Stimulated activated CD8-positive, alpha-beta memory T cell treated with anti-CD3 and anti-CD28 coated beads, Interleukin-7, amount 100 ng/mL, for 24 hours (primary cell): ENCODE results near the gene INSRR.

Experiments
- DNase-seq: peaks from one replicate; pipeline ENCODE4 v3.0.0-alpha.2; 2020; ENCODE audit warnings: low read depth

Gene INSRR

DNA sequence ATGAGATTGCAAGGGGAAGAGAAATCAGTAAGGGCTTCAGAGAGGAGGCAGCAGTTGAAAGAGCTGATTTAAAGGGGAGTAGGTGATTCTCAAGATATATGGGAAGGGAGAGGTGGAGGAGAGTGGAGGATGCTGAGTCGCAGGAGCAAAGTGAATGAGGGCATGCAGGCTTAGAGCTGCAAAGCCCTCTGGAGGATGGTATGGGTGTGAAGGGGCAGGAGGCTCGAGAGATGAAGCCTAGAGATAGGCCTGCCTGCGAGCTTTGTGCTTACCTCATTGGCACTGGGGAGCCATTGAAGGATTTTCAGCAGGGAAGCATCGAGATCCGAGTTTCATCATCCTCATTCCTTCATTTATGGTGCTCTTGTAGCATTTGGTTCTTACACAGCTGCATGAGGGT, 26.5 kb downstream of the INSRR start:
- DNase-seq: no peak

DNA sequence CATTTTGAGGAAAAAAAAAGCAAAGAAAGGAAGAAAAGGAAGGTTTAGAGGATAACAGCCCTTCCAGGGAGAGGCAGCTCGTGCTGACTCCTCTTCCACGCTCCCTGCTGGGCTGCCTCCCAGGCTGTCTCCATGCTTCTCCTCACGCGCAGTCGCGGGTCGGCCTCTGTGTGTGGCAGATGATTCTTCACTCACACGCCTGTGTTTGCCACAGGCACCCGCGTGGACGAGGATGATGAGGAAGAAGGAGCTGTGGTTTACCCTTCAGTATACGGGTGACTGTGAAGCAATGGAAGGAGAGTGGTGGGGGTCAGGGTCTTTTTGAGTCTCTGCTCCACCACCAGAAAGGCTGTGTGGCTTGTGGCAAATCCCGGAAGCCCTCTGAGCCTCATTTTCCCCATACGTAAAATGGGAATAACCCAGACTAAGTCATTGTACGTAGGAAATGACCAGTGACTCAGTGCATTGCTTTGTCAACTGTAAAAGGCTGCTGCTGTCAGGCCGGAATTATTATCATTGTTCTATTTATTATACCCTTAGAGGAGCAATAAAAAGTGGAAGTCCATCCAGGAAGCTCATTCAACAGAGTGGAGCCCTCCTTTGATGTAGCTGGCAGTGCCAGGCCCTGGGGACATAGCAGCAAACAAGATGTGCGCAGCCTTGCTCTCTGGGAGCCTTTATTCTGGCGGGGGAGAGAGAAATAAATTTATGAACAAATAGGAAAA, 30.4 kb downstream of the INSRR start:
- no peak for DNase-seq

DNA sequence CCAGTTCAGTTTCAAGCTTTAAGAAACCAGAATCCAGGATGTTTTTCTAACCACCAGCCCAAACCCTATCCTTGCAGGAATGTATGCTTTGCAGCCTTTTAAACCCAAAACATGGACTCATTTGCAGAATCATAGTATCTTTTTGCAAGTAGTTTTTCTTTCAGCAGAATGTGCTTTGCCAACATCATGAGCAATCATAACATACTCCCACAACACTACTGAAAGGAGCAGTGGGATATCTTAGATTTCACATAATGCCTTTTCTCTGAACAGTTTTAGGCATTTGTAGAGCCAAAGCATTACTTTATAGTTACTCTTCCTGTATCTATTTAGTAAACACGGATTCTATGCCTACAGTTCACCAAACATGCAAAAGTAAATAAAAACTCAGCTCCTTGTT, 32.3 kb downstream of the INSRR start:
- DNase-seq: no peak

DNA sequence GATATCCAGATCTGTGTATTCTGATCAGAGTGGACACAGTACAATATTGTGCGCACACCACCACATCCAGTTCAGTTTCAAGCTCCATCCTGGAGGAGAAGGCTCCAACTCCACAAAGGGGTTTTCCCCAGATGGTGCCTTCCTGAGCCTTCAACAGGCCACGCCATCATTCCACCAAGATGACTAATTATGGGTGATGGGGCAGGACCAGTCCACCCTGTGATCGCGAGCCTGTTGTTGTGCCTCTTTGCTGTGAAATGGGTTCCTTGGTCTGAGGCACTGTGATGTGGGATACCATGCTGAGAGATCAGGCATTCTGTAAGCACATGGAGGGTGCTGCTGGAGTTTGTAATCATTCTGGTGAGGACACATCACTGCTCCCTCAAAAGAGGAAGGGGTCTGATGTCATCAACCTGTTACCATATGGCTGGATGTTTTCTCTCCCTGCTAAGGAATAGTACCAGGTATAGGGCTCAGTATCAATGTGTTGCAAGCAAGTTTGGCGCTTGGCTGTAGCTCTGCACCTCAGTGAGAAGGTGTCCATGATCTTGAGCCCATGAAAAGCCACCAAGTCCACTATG, 35.6 kb downstream of the INSRR start:
- no peak for DNase-seq

DNA sequence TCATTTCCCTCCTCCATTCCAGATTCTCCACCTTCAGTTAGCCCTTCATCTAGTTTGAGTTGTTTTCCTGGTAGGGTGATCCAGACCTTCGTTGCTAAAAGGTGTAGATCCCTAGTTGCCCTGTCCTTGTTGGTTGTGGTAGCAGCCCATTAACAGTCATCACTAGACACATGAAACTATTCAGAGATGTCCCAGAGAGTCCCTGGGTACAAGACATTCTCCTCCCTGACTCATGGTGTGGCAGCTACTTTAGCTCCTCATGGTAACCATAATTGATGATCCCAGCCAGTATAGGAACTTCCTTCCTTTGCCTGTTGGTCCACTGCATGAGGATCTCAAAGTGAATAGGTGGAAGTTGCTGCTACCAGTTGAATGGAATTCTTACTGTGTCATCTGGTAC, 36.2 kb downstream of the INSRR start:
- no peak for DNase-seq

DNA sequence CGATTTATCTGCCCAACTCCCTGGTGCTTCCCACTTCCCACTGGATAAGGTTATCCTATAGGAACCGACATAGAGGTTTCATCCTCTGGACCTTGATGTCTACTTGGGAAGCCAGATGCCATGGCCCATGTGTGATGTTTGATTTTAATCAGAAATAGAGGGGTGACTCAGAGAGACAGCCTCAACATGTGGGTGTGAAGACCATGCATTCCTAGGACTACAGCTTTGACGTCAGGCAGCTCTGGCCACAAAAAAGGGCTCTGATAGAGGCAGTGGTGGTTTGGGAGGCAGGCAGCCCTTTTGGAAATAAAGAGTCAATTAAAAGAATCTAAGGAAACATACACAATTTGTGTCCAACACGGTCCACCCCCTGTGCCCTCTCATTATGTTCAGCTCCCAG, 37.1 kb downstream of the INSRR start:
- DNase-seq: no peak

DNA sequence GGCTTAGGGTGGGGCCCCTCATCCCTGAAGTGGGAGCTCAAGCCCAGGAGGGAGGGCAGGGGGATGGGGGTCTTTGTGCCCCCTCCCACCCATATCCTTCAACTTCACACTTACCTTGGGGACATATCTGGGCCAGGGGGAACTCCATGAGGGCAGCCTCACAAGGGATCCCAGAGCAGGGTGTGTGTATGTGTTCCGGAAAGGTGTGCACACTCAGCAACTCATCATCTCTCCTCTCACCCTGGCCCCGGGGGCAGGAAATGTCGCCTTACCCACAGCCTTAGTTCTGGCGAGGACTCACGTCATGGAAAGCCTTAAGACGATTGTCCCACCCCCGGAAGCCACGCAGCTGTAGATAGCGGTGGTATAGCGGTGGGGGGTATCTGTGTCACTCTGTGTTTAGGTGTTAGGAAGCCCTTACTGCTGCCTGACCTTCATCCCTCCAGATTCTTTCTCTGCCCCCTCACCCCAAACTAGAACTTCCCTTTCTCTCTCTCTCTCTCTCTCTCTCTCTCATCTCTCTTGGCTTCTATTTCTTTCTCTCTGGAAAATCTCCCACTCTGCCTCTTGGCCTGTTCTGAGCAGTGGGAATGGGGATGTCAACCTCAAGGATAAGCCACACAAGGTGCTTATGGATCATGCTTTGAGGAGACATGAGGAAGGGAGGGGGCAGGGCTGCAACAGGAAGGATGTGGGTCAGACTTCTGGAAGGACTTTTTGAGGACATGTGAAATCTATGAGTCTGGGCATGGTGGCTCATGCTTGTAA, 42.2 kb downstream of the INSRR start, which contains the start of gene SH2D2A:
SH2D2A (minus strand) TSS at position 288 of the 768 bp plus-strand sequence; CDS start at position 148, 140 bp downstream.
- DNase-seq: peak; percentile 93

DNA sequence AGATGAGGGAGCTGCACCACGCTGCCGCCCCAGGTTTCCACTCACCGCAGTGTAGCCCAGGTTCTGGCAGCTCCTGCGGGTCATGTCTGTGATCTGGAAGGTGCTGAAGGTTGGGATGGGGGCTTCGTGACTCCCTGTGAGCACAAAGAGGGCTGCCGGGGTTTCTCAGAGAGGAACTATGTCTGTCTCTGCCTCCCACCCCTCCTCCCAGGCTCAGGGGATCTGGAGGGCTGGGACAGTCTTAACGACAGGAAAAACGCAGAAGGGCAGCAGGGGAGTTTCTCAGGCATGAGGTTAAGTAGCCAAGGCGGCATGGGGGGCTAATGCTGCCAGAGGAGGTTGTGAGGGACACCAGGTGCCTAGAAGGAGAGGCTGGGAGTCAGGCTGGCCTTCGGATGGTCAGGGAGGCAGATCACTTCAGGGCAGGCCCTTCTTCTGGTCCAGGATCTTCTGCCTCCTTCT, 42.9 kb downstream of the INSRR start:
- DNase-seq: no peak

DNA sequence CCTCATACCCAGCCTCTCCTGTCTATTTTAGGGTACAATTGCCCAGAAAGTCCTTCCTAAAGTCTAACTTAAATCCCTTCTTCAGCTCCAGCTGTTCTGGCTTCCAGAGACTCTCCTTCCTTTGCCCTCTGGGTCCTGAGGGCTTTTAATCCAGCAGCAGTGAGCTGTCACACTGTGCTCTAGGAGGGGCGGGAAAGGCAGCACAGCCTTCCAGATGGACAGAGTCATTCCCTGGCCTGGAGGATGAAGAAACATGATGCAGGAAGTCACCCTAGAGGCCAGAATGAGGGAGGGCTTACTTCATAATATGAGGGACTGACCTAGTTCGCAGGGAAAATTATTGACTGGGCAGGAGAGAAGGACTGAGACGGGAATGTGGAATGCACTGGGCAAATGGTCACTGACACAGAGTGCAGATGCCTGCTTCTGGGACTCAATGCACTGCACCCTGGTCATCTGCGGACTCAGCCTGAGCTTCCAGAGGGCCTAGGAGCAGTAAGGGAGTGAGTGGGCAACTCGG, 43.5 kb downstream of the INSRR start:
- no peak for DNase-seq

DNA sequence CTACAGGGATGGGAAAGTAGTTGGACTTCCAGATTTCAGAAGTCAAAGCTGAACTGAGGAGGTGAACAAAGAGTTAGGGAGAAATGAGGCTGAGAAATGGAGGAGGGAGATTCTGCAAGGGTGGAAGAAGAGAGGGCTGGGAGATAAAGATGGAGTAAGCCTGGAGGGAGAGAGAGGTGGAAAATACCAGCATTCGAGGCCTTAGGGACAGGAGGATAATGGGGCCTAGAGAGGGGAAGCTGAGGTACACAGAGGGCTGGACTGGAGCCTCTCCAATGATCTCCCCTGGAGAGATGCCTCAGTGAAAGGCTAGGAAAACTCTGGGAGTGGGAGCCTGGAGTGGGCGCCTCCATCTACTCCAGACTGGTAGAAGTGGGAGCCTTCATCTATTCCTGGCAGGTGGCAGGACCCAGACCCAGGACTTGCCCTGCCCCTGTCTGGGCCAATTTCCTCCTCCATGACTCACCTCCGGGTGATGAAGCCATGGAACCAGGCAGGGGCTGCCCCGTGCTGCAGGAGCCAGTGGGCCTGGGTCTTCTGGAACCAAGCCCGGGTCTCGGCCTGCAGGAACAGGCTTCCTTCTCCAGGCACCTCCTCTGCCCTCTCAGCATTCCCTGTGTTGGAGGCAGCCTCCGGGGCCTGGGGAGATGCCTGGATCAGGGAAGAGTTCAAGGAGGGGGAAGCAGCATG, 44.2 kb downstream of the INSRR start:
- DNase-seq: no peak

DNA sequence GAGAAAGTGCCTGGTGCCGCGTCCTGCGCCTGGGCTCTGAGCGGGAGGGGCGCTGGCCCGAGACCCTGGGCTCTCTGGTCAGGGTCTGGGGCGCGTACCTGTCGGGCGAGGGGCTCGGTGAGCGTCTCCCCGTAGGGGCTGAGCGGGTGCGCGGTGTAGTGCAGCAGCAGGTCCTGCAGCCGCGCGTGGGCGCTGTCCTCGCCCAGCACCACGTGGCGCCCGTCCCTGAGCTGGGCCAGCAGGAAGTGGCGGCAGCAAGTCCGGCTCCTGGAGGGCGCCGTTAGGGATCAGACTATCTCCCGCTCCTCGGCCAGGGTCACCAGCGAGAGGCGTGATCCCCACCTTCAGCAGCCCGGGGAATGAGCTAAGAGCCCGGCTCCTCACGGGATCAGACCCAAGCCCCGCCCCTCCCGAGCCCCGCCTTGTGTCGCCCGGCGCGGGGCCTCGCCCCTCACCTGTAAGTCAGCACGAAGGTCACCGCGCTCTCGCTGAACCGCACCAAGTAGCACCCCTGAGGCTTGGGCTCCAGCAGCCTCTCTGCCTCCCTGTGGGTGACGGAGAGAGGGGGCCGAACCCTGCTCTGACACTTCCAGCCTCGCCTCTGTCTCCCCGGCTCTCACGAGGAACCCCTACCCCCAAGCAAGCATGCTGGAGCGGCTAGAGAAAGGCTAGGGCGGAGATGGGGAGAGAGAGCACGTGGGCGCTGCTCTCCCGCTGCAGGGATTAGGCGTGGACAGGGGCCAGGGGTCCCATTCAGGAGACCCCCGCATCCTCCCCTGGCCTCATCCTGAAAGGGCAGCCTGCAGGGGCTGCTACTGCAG, 45.0 kb downstream of the INSRR start:
- peak; percentile 46 for DNase-seq

DNA sequence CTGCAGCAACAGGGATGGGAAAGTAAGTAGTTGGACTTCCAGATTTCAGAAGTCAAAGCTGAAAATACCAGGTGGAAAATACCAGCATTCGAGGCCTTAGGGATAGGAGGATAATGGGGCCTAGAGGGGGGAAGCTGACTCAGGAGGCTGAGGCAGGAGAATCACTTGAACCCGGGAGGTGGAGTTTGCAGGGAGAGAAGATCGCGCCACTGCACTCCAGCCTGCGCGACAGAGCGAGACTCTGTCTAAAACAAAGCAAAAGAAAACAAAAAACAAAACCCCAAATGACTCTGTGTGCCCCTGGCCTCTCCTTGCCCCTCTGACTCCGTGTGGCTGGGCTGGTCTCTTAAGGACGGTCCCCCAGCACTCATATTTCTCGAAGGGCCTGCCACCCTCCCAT, 45.6 kb downstream of the INSRR start:
- DNase-seq: no peak

DNA sequence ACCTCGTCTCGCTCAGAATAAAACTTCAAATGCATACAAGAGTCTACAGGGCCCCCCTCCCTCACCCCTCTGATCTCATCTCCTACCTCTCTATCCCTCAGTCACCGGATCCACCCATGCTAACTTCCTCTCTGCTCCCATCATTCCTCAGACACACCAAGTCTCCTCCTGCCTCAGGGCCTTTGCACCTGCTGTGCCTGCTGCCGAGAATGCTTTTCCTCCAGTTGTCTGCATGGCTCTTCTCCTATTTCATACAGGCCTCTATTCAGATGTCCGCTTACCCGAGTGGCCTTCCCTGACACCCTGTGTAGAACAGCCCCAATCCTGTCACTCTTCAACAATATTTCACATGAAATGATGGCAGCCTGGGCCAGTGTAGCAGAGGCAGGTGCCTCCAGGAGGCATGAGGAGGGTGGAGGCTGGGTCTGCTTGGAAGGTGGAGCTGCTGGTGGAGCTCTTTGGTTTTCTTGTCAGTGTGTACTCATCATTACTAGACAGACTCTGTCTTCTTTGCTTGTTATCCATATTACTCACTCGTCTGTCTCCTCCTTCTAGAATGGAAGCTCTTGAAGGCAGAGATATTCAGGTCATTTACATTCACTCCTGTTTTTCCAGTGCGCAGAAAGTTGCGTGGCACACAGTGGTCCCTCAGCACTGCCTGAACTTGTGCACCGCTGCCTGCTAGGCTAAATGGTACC, 46.5 kb downstream of the INSRR start:
- DNase-seq: no peak

DNA sequence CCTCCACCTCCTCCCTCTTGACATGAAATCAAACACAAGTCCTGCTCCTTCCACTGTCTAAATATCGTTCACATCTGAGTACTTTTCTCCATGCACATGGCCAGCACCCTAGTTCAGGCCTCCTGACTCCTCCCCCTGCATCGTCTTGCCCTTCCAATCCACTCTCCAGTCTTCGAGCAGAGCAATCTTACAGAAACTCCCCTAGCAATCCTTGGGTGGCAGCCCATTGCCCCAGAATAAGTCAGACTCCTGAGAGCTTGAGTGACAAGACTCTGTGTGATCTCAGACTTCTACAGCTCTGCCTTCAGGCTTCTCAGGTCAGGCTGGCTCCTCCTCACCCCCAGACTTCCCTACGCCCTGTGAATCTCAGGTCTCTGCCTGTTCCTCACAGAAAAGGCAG, 47.7 kb downstream of the INSRR start:
- DNase-seq: no peak

DNA sequence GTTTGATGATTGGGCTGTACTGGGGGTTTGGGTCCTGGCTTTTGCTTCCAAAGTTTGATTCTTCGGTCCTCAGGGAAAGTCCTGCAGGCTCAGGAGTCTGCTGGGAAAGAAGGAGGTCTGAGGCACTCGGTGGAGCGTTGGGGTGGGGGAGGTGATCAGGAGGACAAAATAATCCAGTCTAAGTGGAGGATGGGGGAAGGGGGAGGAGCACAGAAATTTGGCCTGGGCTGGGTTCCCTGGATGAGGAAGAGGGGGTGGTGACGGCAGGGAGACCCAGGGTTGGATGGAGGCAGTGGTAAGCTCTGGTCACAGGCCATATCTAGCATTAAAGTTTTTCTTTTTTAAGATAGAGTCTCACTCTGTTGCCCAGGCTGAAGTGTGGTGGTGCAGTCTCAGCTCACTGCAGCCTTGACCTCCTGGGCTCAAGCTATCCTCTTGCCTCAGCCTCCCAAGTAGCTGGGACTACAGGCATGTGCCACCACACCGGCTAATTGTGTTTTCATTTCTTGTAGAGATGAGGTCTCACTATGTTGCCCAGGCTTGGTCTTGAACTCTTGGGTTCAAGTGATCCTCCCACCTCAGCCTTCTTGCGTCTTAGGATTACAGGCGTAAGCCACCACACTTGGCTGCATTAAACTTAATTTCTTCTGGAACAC, 49.1 kb downstream of the INSRR start:
- no peak for DNase-seq

DNA sequence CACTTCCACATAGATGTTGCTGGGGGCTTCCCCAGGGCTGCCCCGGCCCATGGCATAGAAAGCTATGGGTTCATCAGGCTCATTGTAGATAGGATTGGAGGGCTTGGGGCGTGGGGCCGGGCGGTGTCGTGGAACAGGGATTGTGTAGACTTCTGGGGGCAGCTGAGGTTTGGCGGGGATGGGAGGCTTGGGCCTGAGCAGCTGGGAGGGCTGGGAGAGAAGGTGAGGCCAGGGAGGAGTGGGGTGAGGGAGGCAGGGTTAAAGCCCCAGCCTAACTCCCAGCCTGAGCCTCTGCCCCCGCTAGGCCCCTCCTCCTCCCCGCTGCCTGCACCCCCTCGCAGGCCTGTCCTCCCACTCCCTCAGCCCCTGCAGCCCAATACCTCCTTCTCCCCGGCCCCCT, 49.6 kb downstream of the INSRR start:
- no peak for DNase-seq

DNA sequence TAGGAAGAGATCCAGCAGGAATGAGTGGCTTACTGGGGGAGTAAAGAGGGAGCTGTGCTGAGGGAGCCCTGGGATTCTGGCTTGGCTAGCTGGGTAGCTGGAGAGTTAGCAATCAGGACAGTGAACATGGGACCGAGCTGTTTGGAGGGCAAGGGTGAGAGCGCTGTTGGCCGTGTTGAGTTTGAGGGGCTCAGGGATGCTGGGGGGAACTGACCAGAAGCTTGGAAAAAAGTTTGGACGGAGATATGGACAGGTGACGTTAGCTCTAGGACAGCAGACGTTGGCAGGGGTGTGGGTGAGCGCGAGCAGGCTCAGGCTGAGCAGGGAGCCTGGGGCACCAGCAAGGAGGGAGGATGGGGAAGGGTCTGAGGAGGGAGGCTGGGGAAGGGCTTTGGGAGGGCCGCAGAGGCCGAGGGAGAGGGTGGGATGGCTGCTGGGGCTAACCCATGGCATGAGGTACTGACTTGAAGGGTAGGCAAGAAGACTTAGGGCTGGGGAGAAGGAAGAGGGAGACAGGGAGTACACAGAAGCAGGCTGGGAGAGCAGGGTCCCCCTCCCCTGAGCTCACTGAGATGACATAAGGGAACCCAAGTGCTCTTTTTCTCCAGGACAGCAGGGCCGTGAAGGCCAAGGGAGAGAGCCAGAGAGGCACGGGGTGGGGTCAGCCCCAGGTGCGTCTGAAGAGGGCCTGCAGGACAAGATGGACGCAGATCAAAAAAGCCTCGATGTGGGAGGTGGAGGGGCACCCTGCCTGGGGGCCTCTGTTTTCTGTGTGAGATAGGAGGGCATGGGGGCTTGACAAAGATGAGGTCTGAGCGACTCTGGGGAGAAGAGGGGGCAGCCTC, 50.5 kb downstream of the INSRR start:
- DNase-seq: no peak

DNA sequence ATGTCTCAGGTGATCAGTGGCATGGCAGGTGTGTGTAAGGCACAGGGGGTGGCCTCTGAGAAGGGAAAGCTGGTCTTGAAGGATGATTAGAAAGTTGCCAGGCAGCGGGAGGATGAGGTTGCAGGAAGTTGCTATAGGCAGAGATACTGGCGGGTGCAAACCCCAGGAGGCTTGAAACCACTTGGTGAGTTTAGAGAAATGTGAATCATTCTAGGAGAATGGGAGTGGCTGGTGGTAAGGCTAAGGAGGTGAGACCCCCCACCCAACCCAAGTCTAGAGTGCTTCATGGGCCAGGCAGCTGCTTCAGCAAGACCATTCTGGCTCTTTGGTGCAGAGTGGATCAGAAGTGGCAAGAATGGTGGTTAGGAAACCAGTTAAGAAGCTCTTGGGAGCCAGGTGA, 51.3 kb downstream of the INSRR start:
- no peak for DNase-seq
